GM23338 (cell line): Measurements from ENCODE around the gene RELCH.

Source experiments
- EZH2 ChIP-seq: fragments of 200-600 bp; sonication (generic); IDR thresholded peaks from one replicate; pipeline ENCODE4 v1.8.0; 2017; ENCODE audit warnings: antibody characterized with exemption, mild to moderate bottlenecking, low read depth; ENCODE audit not compliant: unreplicated experiment
- REST ChIP-seq: IDR thresholded peaks from one replicate; pipeline ENCODE4 v1.6.1; 2018; ENCODE audit warnings: antibody characterized with exemption; ENCODE audit not compliant: unreplicated experiment
- TF ChIP-seq, protein P1 (sequence below), 2 experiments: fragments of 200-600 bp in 1 of 2; sonication (generic) in 1 of 2; conservative IDR thresholded peaks; 2 replicates each; pipeline versions ENCODE4 v1.5.1 to v1.6.1; 2016 to 2017; ENCODE audit warnings: antibody characterized with exemption in 2 of 2, low read depth in 2 of 2, mild to moderate bottlenecking in 2 of 2, moderate library complexity in 1 of 2

DNA sequence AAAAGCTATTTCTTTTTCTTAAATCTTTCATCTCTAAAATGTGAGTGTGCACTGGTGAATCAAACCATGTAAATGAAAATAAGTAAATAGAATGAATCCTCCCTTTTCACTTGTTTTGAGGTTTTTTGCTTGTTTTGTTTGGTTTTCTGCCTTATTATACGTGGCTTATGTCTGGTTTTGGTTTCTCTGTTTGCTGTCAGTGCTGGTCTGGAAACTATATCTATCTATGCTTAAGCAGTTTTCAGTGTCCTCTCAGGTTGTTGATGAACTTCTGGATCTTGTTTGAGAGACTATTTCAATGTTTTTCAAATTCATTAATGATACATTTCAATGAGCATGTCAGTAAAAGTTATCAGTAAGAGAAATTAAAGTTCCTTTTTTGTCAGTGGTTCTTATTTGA, 90.0 kb downstream of the RELCH start:
- TF ChIP-seq, protein P1, sequence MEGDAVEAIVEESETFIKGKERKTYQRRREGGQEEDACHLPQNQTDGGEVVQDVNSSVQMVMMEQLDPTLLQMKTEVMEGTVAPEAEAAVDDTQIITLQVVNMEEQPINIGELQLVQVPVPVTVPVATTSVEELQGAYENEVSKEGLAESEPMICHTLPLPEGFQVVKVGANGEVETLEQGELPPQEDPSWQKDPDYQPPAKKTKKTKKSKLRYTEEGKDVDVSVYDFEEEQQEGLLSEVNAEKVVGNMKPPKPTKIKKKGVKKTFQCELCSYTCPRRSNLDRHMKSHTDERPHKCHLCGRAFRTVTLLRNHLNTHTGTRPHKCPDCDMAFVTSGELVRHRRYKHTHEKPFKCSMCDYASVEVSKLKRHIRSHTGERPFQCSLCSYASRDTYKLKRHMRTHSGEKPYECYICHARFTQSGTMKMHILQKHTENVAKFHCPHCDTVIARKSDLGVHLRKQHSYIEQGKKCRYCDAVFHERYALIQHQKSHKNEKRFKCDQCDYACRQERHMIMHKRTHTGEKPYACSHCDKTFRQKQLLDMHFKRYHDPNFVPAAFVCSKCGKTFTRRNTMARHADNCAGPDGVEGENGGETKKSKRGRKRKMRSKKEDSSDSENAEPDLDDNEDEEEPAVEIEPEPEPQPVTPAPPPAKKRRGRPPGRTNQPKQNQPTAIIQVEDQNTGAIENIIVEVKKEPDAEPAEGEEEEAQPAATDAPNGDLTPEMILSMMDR (conservative IDR thresholded peaks at IDR 0.05; ENCODE audit: low read depth in 2 of 2): no peak
- no peak for TF ChIP-seq EZH2
- no peak for TF ChIP-seq REST
